Stimulated activated CD4-positive, alpha-beta T cell treated with anti-CD3 and anti-CD28 coated beads, TNF-alpha, amount 100 ng/mL, for 48 hours (primary cell): ENCODE measurements around the gene IL18R1.

Source experiments
- DNase-seq, 3 donors: peaks; one replicate each; pipeline ENCODE4 v3.0.0-alpha.2; 2020; ENCODE audit warnings: low read depth in 3 of 3

Gene IL18R1

DNA sequence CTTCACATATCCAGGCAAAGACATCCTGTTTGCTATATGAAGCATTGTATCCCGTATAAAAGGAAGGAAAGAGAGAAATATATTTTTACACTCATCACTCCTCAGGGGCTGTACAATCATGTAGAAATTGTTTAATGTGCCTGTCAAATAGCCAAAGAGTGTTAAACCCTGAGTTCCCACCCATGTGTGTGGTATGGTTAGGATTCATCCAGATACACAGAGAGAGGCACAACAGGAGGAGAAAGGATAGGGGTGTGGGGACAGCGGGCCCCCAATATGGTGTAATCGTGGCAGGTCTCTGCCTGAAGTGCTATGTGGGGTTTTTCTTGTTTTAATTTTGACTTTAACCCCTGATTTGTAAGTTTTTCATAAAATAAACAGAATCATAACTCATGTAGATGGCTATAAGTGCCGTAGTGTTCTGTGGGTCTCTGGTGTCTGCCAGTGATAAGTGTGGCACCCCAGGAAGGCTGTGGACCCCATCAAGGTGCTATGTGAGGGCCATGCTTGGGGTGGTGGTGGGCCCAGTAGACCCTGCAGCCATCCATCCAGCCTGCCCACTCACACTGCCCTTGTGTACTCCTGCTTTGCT, 10.2 kb upstream of the IL18R1 start:
- DNase-seq = no peak

DNA sequence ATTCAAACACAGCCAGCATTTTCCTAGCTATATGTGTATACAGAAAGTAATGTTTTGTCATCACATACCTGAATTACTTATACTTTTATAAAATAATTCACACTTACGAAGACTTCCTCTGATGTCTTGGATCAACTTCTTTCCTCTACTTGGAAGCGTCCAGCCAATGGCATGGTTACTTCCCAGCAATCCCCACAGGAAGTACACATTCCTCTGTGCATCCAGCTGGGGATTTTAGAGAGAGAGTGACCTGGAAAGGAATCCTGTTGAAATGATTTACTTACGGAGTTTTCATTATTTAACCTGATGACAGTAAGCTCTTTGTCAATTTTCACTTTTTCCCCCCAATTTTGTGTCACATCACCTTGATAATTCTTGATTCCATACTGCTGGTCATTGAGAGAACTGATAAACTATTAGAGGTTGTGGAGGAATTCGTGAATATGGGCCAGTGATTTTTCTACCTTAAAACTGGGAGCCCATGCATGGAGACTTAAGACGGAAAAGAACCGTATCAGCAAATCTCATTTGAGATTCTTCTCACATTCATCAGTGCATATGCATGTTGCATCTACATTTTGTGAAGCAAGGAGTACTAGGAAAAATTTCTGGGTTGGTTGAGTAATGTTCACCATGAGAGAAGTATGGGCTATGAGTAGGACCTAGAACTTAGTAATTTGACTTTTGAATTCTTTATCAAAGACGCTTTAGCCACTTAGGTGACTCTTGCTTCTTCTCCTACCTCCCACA, 9.0 kb upstream of the IL18R1 start:
- DNase-seq = no peak

DNA sequence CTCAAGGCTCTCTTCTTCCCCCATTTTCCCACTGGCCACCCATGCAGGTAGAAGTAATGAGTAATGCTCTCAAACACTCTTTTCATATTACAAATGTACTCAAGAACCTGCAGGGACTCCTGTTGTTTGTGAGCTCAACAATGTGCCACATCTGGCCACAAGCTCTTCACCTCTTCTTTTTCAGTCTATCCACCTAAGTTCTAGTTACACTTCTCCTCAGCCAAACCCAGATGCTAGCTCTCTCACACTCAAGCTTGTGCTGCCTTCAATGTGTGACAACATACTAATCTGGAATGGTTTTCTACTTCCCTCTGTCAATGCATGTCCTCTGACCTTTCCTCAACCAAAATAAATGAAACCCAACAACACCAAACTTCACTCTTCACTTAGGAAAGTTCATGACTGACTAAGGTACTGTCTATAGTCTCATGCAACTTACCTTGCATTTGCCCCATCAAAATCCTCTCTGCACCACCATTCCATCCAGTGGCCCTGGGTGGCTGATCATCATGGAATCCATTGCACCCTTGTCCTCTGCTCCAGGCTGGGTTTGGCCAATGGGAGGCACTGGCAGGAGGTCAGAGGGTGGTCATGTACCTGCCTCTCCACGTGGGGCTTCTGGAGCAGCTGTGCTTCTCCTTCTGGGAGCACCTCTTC, 5.3 kb upstream of the IL18R1 start:
- no peak for DNase-seq

DNA sequence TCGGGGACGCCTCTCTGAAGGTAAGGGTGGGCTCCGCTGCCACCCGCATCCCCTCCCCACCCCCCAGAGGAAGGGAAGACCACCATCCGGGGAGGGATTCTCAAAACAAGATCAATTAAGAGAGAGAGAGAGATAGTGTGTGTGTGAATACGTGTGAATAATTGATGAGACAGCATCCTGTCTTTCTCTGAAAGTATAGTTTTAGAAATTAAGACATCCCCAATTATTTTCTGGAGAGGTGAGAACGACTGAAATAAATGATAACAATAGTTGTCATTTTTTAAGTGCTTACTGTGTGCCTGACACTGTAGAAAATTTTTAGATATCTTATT, 751 bp downstream of the IL18R1 start:
- no peak for DNase-seq

DNA sequence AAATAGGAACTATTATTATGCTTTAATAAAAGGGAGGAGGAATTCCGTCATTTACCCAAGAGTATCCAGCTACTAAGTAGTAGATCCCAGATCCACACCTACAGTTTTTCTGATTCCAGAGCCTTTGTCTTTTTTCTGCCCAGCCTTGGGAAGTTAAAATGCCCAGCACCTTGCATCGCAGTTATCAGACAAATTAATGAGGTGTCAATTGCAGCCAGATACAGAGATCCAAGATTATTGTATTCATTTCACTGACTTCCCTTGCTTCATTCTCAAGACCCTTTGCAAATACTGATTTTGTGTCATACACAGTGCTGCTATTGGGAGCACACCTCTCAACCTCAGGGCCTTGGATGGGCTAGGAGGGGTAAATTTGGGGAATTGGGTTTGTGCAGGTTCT, 1.1 kb downstream of the IL18R1 start:
- no peak for DNase-seq

DNA sequence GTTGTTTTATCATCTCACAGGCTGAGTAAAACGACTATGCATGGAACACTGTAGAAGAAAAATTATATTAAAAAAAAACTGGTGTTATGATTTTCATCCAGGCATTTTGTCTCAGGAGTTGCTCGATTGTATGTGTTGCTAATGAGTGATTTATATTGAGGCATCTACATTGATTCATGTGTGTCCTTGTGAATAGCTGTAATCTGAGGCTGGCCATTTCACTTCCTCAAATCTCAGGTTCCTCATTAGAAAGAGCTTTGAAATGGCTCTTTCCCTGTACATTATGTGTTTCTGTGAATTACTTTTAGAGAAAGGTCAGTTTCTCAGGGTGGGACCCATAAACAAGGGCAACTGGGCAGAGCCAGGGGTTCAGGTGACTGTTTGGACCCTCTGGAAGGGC, 2.3 kb downstream of the IL18R1 start:
- DNase-seq = no peak

DNA sequence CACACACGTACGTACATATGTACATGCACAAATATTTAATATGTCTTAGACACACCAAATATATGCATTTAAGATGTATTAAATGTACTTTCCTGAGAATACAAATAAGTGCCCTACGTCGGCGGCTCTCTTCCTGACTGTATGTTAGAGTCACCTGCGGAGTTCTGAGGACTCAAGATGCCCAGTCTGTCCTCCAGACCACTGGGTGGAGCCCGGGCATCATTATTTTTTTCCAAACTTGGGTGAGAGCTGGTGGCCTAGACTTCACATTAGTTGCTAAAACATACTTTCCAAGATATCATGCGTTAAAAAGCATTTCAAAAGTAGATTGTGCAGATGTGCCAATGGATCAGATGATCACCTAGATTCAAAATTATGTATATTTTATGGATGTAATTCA, 2.9 kb downstream of the IL18R1 start:
- no peak for DNase-seq

DNA sequence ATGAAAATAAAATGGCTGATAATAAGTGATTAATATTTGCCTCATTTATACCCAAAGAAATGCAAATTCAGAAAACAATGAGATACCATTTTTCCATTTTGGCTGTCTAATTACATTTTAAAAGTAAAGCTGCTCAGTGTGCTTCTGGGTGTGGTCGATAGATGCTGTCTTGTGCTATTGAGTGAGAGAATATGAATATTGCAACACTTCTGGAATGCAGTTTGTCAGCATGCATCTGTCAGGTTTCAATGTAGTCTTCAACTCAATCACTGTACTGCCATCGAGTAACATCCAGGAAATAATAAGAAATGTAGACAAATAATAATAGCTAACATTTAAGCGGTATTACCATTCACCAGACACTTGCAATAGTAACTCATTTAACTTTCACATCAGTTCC, 3.9 kb downstream of the IL18R1 start:
- no peak for DNase-seq

DNA sequence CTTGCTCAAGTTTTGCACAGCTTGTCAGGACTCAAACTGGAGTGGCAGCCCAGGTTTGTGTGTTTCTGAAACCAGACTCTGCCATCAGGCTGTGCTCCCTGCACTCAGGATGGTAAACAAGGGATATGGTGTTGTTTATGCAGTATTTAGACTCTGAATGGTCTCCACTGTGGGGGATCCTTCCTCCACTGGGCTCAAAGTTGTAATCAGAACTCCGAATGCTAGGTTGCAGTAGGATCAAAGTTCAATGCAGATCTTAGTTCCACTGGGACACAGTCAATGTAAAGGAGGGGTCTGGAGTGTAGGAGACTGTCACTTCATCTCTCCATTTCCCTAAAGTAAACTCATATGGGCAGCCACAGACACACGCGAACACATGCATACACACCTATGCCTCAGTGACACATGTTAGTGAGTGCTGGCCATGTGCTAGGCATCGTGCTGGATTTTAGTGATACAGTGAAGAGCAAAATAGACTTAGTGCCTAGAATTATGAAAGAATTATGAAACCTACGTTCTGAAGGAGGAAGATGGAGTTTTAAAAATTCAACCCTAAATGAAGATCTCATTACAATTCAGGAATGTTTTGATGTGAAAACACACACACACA, 6.1 kb downstream of the IL18R1 start:
- no peak for DNase-seq

DNA sequence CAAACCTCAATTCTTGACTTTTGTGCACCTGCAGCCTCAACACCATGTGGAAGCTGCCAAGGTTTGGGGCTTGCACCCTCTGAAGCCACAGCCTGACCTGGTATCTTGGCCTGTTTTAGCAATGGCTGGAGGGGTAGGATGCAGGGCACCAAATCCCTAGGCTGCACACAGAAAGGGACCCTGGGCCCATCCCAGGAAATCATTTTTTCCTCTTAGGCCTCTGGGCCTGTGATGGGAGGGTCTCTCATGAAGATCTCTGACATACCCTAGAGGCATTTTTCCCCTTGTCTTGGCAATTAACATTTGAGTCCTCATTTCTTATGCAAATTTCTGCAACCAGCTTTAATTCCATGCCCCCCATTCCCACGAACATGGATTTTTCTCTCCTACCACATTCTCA, 10.2 kb downstream of the IL18R1 start:
- no peak for DNase-seq

DNA sequence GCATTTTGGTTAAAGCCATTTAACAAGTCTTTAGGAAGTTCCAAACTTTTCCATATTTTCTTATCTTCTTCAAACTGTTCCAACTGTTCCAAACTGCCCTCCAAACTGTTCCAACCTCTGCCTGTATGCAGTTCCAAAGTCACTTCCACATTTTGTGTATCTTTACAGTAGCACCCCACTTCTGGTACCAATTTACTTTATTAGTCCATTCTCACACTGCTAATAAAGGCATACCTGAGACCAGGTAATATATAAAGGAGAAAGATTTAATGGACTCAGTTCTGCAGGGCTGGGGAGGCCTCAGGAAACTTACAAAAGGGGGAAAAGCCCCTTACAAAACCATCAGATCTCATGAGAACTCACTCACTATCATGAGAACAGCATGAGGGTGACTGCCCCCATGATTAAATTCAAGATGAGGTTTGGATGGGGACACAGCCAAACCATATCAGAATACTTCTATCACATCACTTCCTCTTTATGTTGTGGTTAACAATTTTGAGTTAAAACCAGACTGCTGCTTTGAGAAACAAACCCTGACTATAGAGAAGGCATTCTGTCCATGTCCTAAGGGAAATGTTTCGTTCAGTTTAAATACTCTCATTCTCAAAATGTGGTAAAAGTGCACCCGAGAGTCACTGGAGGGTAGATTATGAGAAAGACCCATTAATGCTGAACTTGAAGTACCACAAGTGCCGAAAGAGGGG, 11.0 kb downstream of the IL18R1 start:
- no peak for DNase-seq

DNA sequence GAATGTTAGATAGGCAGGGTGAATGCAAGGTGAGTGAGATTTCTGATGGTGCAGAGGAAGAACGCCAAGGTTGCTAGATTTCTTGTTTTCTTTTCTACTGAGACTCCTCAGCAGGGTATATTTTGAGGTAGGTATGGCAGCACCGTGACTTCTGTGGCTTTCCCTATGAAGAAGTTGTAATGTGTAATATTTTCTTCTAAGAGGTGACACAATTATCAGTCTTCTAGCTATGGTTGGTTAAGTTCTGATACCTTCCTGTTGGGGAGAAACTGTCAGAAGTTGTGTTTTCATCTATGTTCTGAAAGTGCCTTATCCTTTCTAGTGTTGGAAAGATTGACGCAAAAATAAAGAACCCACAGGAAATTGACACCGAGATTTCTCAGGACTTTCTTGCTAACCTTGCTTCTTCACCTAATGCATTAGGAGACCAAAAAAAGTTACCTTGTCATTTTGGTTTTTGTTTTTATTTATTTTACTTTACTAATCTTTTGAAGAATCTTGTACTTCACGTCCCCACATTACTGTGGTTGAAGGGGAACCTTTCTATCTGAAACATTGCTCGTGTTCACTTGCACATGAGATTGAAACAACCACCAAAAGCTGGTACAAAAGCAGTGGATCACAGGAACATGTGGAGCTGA, 11.9 kb downstream of the IL18R1 start:
- peak in 1 of 3 donors; percentile 17 for DNase-seq

DNA sequence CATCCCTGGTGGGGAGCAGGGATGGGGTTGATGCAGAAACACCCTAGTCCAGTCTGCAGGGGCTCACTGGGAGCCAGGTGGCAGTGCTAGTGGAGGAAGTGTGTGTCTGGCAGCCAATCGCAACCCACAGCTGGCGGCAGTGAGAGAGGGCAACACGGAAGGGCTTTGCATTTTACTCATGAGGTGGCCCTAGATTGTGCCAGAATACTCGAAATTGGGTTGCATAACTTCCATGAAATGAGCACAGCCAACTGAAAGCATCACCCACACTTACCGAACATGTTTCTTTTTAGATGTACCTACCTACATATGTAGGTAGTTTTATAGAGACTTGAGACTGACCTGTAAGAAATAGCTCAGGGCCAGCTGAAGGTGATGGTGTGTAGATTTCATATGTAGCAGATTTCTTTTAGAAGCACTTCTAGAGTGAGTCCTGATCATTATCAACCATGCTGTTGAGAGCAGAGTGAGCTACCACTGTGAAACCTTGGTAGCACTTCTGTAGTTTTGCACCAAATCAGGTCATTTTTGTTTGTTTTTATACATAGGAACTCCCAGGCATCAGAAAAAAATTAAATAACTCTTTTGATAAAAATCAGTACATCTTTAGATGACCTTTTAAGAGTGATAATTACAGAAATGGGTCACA, 13.0 kb downstream of the IL18R1 start:
- no peak for DNase-seq

DNA sequence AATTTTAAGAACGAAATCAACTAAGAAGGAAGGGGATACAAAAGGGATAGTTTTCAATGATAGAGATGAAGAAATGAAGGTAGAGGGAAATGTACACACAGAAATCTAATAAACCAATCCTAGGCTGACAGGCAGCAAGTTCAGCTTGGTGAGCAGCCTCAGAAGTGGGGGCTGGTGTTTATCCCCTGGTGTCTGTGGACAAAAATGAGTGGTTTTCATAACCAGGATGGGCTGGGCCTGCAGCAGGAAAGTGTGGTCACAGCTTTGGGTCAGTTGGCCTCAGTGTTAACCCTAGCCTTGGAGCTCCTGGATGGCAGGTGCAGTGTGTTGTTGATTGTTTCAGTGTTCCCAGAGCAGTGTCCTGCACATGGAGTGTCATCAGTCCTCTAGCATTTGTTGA, 14.3 kb downstream of the IL18R1 start:
- no peak for DNase-seq

DNA sequence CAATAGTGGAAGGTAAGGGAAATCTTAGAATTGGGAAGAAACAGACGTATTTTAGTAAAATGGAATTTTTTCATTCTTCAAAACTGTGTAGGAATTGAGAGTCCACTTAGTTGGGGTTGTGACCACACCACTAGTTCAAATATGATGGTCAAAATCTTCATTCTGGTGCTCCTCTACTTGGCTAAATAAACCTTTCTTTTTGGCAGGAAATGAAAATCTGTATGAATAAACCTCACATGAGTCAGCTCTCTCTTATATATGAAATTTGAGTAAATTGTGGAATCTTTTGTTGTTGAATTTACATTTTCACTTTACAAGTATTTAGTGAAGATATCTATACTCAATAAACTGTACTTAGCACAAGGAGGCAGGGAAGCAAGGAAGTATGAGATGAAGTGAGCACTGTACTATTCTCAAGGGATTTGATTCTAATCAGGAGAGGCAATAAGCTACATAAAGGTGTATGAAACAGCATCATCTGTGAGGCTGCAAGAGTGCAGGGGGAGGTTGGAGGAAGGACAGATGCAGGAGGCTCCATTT, 20.5 kb downstream of the IL18R1 start:
- no peak for DNase-seq

DNA sequence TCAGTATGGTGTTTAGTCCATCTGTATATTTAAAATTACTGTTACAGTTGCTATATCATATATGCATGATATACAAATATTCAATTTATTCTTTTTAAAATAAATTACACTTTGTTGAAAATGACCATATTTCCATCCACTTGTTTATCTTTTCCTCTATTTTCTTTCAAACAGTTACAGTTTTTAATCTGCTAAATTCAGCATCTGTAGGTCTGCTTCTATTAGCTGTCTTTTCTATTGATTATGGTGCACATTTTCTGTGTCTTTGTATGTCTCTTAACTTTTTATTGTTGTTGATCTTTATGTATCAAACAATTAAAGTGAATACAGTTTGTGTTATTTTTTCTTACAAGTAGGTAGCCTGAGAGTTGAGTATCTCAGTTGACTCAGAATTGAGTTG, 28.1 kb downstream of the IL18R1 start:
- no peak for DNase-seq

DNA sequence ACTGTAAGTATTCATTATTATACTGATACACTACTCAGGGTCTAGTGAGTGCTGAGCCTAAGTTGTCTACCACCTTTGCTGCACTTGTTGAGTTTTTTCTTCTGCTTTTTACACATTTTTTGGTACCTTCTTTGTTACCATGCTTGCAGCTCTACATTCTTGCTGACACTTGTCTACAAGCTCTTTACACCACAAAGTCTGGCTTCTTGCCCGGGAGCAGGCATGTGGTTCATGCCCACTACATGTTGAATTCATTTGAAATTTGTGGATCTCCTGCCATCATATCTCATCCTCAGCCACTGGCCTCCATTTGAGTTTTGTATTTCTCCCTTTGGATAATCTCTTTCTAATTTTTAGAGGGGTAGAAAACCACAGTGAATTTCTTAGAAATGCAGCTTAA, 29.9 kb downstream of the IL18R1 start:
- DNase-seq = no peak

DNA sequence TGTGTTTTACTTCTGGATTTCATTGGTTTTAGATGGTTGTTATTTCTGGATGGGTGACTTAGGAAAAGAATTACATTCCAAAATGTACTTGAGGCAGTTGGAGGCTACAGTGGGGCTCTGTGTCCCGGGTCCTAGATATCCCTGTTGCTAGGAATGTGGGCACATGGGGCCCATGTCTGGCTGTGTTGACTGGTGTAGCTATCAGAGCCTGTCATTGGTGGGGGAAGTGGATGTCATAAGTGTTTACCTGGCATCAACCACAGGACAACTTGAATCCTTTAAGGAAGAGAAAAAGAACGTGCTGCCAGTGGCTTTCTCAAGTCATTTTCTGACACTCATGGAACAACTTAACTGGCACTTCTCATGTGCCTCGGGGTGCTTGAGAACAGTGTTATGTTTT, 30.4 kb downstream of the IL18R1 start:
- no peak for DNase-seq

DNA sequence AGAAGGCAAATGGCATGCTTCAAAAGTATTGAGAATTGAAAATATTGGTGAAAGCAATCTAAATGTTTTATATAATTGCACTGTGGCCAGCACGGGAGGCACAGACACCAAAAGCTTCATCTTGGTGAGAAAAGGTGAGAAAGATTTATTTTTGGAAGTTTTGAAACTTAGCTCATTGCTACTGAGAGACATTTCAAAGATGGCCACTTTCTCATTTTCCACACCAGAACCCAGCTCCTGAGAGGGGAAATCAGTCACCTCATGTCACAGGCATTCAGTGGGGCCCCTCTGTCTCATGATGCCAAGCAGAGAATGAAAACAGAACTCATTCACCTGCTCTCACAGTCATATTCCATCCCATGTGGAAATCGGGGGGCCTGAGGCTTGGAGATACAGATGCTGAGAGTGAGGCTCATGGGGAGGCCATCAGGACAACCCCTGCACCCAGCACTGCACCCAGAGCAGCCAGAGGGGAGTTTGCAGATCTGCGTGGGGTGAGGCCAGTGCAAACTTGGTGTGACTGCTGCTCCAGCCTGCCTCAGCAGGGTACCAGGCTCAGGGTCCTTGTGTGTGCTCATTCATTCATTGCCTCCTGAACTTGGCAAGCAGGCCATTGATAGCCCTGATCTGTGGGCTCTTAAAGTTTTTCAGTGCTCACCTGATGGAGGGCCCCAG, 31.4 kb downstream of the IL18R1 start:
- no peak for DNase-seq

DNA sequence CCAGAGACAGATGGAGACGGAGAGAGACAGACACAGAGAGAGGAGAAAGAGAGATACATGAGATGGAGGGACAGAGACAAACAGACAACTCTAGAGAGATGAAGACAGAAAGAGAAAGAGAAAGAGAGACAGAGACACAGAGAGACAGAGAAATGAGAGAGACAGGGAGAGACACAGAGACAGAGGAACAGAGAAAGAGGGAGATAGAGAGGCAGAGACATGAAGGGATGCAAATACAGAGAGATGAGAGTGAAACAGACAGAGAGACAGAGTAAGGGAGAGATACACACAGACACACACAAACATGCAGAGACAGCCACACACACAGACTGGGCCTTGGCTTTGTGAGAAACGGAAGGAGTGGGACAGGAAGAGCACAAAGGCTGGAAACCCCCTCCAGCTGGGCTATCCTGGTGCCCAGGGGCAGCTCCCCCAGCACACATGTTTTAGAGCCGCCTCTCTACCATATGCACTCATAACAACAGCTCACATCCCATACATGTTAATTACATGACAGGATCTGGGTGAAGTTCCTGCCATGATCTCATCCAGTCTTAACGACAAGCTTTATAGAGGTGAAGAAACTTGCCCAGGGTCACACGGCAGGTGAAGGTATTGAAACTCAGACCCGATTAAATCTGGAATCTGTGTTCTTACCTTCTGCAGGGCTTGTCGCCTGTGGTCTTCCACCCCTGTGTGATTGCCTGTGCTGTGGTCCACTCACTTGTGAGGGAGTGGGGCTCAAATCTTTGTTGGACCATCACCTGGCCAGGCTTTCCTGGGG, 32.4 kb downstream of the IL18R1 start:
- DNase-seq = no peak
